ENCODE results near the gene DNAJA3. TPM values are rescaled to one million over a fixed set of nuclear protein-coding genes. Genes with fewer than 3 reads are reported as not detected.

DNAJA3 gene
- total RNA-seq, 6 experiments from 2014 or later = 40.8 to 54.4 (median 45.1) TPM

DNA sequence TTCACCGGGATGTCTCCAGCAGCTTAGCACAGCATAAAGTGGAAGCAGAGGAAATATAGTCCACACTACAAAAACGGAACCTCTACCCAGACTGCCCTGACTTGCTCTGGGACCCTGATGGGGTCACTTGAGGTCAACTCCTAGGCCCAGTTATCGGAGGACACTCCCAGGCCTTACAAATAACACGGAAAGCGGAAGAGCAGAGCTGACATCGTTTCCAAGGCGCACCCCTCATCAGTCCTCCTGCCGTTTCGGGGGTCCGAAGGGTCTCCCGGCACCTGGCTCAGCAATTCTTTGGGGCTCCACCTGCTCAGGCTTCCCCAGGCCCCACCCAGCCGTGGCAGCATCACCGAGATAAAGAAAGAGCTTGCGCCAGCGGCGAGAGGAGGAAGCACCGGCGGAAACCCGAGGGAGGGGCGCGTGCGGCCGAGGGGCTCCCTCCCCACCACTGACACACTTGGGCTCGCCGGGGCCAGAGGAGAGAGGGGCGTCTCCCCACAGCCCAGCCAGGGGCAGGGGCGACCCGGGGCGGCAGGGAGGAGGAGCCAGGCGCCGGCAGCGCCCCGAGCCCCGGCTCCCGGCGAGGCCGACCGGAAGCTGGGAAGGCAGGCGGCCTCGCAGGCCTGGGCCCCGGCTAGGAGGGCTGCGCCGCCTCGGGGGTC lies 10.0 kb upstream of the DNAJA3 start:
- no peak for DNase-seq
- Mint-ChIP-seq H3K4me3 (peak overlapping the region; percentile 90), H3K9me3 (no peaks in the 10 kb centered on the region), H3K4me1 (ENCODE audit: low read depth) (peaks cover 27% of the 10 kb centered on the region), H3K27ac (peak overlapping the region; percentile 82), H3K27me3 (ENCODE audit: insufficient read depth) (no peaks in the 10 kb centered on the region; the same call in none of the 2 replicates), H3K36me3 (ENCODE audit: low read depth) (peaks cover 8% of the 10 kb centered on the region)
- TF ChIP-seq, protein P1, sequence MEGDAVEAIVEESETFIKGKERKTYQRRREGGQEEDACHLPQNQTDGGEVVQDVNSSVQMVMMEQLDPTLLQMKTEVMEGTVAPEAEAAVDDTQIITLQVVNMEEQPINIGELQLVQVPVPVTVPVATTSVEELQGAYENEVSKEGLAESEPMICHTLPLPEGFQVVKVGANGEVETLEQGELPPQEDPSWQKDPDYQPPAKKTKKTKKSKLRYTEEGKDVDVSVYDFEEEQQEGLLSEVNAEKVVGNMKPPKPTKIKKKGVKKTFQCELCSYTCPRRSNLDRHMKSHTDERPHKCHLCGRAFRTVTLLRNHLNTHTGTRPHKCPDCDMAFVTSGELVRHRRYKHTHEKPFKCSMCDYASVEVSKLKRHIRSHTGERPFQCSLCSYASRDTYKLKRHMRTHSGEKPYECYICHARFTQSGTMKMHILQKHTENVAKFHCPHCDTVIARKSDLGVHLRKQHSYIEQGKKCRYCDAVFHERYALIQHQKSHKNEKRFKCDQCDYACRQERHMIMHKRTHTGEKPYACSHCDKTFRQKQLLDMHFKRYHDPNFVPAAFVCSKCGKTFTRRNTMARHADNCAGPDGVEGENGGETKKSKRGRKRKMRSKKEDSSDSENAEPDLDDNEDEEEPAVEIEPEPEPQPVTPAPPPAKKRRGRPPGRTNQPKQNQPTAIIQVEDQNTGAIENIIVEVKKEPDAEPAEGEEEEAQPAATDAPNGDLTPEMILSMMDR (IDR thresholded peaks at IDR 0.05) = no peak

DNA sequence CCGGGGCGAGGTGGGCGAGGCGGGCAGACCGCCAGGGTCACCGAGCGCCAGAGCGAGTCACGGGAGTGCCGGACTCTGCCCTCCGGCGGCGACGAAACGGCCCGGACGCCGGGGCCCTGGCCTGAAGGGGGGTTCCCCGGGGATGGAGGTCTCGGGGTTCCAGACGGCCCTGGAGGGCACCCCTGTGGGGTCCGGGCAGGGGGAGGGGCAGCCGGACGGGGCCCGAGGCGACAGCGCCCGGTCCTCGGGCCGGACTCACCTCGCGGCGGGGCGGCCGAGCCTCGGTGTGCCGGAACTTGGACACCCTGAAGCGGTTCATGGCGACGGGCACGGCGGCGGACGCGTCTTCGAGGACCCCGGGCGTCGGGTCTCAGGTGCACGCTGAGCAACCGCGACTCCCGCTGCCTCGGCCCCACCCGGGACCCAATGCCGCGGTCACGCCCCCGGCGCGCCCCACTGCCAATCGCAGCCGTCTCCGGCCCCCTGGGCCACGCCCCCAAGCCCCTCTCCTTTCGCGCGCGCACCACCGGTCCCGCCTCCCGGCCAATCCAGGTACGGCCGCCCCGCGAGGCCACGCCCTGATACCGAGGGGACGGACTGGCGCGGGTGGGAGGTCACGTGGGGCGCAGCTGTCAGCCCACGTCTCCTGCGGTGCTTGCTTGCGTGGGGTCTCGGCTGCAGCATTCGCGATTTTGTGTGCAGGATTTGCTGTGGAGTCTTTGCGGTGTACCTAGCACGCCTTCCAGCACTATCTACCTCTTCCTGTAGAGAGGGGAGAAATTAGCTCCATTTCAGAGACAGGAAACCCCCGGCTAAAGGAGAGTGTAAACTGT lies 9.3 kb upstream of the DNAJA3 start, which contains the start of gene CORO7:
CORO7 (minus strand) TSS at position 397 of the 833 bp plus-strand sequence; CDS start at position 319, 78 bp downstream.
- Mint-ChIP-seq H3K36me3 (ENCODE audit: low read depth) (0 out of 2 replicates have a peak, but pooled peaks cover 4% of the 10 kb centered on the region), H3K27ac (peak within 1 kb of the TSS; percentile 82), H3K9me3 (no peaks in the 10 kb centered on the region), H3K4me3 (peak within 1 kb of the TSS; percentile 90), H3K4me1 (ENCODE audit: low read depth) (peaks cover 19% of the 10 kb centered on the region), H3K27me3 (ENCODE audit: insufficient read depth) (no peaks in the 10 kb centered on the region; the same call in none of the 2 replicates)
- TF ChIP-seq, protein P1 (IDR thresholded peaks at IDR 0.05) = peak; percentile 20
- DNase-seq = peak; percentile 80

DNA sequence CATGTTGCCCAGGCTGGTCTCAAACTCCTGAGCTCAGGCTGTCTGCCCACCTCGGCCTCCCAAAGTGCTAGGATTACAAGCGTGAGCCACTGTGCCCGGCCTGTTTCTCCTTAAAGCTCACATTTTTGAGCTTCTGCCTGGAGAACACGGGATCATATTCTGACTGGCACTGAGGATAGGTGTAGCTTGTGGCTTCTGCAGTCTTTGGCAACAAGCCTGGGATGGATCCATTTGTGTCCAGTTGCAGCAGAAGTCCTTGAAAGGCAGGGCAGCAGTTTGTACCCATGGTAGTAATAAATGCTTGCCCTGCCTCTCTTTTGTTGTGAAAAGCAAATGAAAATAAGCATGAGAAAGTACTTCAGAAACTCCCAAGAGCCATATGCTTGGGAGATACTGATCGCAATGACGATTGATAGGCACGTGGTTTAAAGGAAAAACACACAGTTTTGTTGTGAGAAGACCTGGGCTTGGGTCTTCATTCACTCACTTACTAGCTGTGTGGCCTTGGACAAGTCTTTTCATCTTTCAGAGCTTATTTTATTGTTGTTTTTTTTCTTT lies 6.2 kb upstream of the DNAJA3 start:
- H3K4me1 Mint-ChIP-seq (ENCODE audit: low read depth) = peaks cover 14% of the 10 kb centered on the region
- no peaks in the 10 kb centered on the region for H3K9me3 Mint-ChIP-seq
- H3K27me3 Mint-ChIP-seq (ENCODE audit: insufficient read depth) = no peaks in the 10 kb centered on the region; the same call in 1 of the 2 replicates
- no peak for DNase-seq
- H3K27ac Mint-ChIP-seq = no peak overlapping the region
- TF ChIP-seq, protein P1 (IDR thresholded peaks at IDR 0.05) = no peak
- H3K4me3 Mint-ChIP-seq = no peak overlapping the region
- 0 out of 2 replicates have a peak, but pooled peaks cover 4% of the 10 kb centered on the region for H3K36me3 Mint-ChIP-seq (ENCODE audit: low read depth)

DNA sequence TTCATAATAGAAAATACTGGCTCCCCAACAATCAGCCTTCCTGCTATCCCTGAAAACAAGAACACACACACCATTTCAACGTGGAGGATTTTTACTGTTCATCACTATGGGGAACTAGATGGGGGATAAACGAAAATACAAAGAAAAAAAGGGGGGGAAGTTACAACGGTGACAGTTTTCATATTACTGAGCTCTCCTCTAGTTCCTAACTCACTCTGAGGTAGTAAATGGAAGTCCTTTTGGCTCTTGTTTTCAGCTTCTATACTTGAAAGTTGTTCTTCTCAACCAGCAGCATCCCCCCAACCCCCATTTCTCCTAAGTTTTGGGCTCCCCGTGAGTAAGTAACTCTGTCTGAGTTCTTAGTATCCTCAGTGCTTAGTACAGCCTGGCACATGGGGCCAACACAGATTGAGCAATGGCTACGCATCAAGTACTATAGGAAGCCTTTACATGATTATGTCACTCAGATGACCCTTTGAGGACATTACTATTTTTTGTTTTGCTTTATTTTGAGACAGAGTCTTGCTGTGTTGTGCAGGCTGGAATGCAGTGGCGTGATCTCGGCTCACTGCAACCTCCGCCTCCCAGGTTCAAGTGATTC lies 5.1 kb upstream of the DNAJA3 start:
- H3K4me3 Mint-ChIP-seq = no peak overlapping the region
- peaks cover 8% of the 10 kb centered on the region for H3K4me1 Mint-ChIP-seq (ENCODE audit: low read depth)
- TF ChIP-seq, protein P1 (IDR thresholded peaks at IDR 0.05) = no peak
- no peak overlapping the region for H3K27ac Mint-ChIP-seq
- H3K27me3 Mint-ChIP-seq (ENCODE audit: insufficient read depth) = no peaks in the 10 kb centered on the region; the same call in 1 of the 2 replicates
- no peak for DNase-seq
- H3K9me3 Mint-ChIP-seq = no peaks in the 10 kb centered on the region
- H3K36me3 Mint-ChIP-seq (ENCODE audit: low read depth) = no peaks in the 10 kb centered on the region

DNA sequence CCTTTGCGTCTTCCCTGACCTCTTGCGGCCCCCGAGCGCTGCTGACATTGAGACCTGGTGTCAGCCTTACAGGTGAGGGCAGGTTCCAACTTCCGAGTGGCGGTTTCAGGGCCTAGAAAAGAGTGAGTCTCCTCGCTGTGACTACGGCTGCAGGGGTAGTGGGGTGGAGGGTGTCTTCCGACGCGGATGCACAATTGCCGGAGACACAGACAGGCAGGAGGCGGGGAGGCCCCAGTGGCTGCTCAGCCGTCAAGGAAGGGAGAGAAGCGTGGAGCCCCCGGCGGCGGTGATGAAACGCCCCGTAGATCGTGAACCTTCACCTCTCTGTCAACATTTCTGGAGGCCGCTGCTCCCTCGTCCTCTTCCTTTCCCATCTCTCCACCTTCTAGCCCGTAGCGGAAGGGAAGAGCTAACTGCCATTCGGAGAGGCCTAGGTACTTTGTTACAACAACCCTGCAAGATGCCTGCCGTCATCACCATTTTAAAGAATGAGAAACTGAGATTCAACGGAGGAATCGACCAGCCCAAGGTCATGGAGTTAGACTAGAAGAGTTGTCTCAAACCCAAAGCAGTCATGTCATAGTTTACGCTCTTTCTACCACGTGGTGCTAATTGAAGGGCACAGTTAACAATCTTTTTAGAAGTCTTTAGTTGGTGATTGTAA lies 485 bp downstream of the DNAJA3 start:
- peaks cover 21% of the 10 kb centered on the region for H3K36me3 Mint-ChIP-seq (ENCODE audit: low read depth)
- peak overlapping the region; percentile 100 for H3K27ac Mint-ChIP-seq
- H3K4me1 Mint-ChIP-seq (ENCODE audit: low read depth) = peaks cover 27% of the 10 kb centered on the region
- TF ChIP-seq, protein P1 (IDR thresholded peaks at IDR 0.05) = no peak; the same call in 1 of the 2 replicates
- no peak for DNase-seq
- H3K9me3 Mint-ChIP-seq = no peaks in the 10 kb centered on the region
- H3K27me3 Mint-ChIP-seq (ENCODE audit: insufficient read depth) = no peaks in the 10 kb centered on the region; the same call in none of the 2 replicates
- H3K4me3 Mint-ChIP-seq = peak overlapping the region; percentile 100
